ENCODE data around the gene CFHR5. TPM values are rescaled to one million over a fixed set of nuclear protein-coding genes. Genes with fewer than 3 reads are reported as not detected.
A peak's percentile ranks its signal among the peaks of the same experiment; 100 is the strongest.

The CFHR5 gene
- total RNA-seq, 1 experiment from 2014 or later, result not detected

DNA sequence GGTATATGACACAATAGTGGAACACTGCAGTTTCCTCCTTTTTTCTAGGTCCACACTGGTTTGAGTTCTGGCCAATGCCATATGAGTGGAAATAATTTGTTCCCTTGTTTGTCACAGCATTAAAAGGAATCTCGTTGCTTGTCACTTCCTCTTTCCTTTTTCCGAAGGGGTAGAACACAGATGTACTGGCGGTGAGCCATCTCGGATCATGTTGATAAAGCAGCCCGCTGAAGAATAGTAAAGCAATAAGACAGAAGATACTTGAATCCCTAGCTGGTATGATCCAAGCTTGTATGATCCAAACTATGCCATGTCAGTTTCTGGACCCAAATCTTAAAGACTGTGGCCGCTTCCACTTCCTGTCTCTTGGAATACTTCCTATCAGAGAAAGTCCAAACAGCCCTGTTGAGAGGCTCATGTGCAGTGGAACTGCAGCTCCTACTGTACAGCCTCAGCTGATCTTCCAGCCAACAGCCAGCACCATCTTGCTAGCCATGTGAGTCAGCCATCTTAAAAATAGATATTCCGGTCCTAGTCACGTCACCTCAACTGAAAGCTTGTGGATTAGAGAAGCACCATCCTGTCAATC is 40.3 kb downstream of the CFHR5 start:
- no peak for DNase-seq (ENCODE audit: low read depth)

DNA sequence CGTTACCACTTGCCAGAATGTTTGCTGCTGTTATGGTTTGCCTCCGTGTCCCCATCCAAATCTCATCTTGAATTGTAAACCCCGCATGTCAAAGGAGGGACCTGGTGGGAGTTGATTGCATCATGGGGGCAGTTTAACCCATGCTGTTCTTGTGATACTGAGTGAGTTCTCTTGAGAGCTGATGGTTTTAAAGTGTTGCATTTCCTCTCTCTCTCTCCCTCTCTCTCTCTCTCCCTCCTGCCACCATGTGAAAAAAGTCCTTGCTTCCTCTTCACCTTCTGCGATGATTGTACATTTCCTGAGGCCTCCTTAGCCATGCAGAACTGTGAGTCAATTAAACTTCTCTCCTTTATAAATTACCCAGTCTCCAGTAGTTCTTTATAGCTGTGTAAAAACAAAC is 44.4 kb downstream of the CFHR5 start:
- DNase-seq (ENCODE audit: low read depth), result no peak

DNA sequence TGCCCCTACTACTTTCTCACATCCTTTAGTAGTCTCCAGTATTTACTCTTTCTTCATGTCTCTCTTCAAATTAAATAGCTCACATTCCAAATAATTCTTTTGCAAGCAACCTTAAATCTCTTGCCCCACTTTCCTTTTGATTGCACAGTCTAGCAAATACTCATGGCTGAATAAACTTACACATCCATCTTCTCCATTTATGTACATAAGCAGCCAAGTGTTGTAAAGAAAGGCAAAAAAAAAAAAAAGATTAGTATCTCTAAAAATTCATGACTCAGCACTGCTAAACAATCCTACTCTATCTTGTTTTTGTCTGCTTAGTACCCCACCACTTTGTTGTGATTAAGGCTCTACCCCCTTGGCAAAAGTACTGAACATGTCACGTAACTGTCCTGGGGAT is 47.1 kb downstream of the CFHR5 start:
- DNase-seq (ENCODE audit: low read depth), result no peak

DNA sequence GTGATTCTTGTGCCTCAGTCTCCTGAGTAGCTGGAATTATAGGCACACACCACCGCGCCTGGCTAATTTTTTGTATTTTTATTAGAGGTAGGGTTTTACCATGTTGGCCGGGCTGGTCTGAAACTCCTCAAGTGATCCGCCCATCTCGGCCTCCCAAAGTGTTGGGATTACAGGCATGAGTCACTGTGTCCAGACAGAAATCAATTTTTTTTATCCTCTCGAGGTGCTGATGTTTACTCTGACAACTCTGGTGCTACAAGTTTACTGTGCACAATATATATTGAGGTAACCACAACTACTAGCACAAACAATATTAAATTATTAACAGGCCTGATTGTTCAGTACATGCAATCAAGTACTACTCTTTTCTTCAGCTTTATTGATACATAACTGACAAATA is 50.0 kb downstream of the CFHR5 start:
- DNase-seq (ENCODE audit: low read depth), result peak; percentile 27

DNA sequence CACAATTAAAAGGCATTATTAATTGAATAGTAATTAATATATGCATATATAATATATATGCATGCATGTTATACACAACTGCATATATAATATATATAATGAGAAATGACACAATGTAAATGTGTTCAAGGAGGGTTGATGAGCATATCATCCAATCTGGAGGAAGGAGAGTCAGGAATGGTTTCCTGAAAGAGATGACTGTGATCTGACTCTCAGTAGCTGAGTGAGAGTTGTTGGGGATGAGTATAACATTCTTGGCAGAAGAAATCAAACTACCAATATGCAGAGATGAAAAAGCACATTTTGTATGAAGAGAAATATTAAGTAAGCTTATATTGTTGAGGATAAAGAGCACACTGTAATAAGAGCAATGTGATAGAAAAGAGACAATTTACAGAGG is 52.4 kb downstream of the CFHR5 start:
- peak; percentile 19 for DNase-seq (ENCODE audit: low read depth)

DNA sequence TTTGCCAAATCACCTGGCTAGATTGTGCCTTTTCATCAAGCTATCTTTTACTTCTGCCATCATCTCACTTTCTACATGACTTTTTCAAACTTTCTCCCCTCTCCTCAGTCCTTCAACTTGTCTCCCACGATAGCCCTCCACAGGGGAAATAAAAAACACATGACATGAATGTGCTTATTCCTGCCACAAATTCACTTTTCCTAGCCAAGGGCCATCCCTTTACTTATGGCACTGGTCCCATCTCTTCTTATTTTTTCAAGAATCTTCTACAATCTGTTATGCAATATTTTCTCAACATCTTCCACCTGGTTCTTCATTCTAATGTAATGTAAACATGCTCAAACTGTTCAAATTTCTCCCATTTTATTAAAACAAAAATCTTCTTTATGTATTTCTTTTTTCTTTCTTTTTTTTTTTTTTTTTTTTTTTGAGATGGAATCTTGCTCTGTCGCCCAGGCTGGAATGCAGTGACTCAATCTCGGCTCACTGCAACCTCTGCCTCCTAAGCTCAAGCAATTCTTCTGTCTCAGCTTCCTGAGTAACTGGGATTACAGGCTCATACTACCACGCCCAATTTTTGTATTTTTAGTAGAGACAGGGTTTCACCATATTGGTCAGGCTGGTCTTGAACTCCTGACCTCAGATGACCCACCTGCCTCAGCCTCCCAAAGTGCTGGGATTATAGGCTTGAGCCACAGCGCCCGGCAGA is 57.4 kb downstream of the CFHR5 start:
- peak; percentile 78 for DNase-seq (ENCODE audit: low read depth)

DNA sequence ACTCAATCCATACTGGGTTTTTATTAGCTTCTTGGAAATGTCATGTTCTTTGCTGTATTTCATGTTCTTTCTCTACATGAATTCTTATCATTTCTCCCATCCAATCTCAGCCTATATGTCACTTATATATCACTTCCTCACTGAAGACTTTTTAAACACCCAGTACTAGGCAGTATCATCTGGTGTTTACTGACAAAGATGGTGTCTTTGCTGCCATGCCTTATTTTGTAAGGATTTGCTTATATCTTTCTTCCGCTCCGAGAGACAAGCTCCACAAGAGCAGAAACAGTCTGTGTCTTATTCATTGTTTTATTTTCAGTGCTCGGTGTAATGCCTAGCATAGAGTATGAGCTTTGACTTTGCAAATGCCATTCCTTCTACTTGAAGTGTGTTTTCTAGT is 59.5 kb downstream of the CFHR5 start:
- no peak for DNase-seq (ENCODE audit: low read depth)

DNA sequence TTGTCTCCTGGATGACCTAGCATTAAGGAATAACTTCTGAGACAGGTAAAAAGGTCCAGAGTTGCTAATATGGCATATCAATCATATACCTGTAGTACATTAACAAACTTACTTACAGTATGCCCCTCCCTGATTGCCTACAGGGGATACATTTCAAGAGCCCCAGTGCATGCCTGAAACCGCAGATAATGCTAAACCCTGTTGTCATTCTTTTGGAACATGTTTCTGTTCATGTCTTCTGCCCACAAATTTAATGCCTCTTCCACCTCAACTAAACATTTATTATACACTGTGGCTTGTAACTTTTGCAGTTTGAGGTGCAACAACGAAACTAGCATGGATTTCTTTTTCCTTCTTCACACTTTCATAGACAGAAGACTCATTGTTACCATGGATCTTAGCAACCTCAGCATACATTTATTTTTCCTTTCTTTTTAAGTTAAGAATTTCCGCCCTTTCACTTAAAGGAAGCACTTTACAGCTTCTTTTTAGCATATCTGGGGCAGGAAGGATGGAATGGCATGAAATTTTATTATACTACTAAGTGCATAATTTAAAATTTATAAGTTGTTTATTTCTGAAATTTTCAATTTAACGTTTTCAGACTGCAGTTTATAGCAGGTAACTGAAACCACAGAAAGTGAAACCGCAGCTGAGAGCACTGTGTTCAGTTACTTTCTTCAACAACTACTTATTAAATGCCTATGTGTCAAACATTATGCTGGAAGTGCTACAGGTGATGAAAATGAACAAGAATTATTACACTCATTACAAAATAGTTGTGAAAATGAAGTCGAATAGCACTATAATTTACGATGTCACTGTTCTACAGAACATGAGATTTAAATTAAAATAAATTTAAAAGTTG is 64.4 kb downstream of the CFHR5 start:
- DNase-seq (ENCODE audit: low read depth), result no peak

DNA sequence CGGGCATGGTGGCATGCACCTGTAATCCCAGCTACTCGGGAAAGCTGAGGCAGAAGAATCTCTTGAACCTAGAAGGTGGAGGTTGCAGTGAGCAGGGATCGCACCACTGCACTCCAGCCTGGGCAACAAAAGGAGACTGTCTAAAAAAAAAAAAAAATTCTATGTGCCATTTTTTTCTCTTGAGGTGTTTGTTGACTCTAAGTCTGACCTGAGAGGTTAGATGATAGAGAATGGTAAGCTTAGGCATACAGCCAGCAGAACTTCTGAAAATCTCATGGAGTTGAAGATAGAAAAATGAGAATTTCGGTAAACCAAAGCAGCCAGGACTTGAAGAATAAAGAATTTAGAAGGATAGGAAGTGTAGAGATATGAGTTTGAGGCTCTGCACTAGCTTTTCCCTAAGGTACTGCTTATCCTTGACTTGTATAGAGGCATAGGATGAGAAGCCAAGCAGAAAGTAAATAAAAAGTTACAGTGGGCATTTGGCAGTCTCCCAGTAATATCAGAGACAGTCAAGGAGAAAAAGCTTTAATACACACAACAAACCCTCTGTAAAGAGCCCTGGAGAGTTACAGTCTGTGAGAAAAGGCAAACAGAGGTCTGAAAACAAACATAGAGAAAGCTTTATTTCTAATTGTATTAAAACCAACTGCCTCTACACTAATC is 65.5 kb downstream of the CFHR5 start:
- DNase-seq (ENCODE audit: low read depth), result no peak

DNA sequence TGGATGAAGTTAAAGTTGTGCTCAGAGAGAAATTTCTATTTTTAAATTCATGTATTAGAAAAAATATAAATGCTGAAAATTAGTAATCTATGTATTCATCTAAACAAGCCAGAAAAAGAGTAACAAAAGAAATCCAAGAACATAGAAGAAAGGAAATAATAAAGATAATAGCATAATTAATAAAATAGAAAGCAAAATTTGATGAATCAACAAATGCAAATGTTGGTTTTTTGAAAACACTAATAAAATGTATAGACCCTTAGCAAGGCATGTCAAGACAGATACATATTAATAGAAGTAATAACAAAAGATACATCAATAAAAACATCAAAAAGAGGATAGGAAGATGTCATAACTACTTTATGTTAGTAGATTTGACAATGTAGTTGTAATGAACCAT is 71.7 kb downstream of the CFHR5 start:
- no peak for DNase-seq (ENCODE audit: low read depth)

Small RNA genes within 50 kb of the gene (small RNA-seq; reads per million reads assigned to genes)
- not detected for gene AL139418.1

Other genes starting within 250 kb of the CFHR5 start
- 0.20 and 0.76 TPM in 2 replicates for gene CFHR3, start 202.7 kb upstream of the CFHR5 start, total RNA-seq (2014; rRNA removed; shearing (Covaris generic))
- not detected in 2 replicates for gene CFHR1, start 157.8 kb upstream of the CFHR5 start, total RNA-seq (2014; rRNA removed; shearing (Covaris generic))
- gene CFHR4, start 89.5 kb upstream of the CFHR5 start, total RNA-seq (2014; rRNA removed; shearing (Covaris generic)), result not detected in 2 replicates
- gene CFHR2, start 33.8 kb upstream of the CFHR5 start, total RNA-seq (2014; rRNA removed; shearing (Covaris generic)), result not detected in 2 replicates
- gene F13B, start 89.7 kb downstream of the CFHR5 start, total RNA-seq (2014; rRNA removed; shearing (Covaris generic)), result not detected in 2 replicates
- gene ASPM, start 169.1 kb downstream of the CFHR5 start, total RNA-seq (2014; rRNA removed; shearing (Covaris generic)), result 33.5 and 36.9 TPM in 2 replicates
- gene ZBTB41, start 223.7 kb downstream of the CFHR5 start, total RNA-seq (2014; rRNA removed; shearing (Covaris generic)), result 3.4 and 4.9 TPM in 2 replicates